OCI-LY7 (cell line): ENCODE measurements around the gene TRIP6. TPM values are rescaled to one million over a fixed set of nuclear protein-coding genes. Genes with fewer than 3 reads are reported as not detected.

Experiments
- BruUV-seq: library from RNA; stranded (reverse); fragments of 400-500 nt; replicated peaks from 2 replicates; lab custom pipeline; 2021; lab: Mats Ljungman, UMichigan
- CTCF ChIA-PET: fragments of 300-600 bp; sonication (Branson Sonifier 250); formaldehyde crosslinking; loops from one replicate; lab custom pipeline; 2022; ENCODE audit warnings: antibody characterized with exemption; ENCODE audit not compliant: unreplicated experiment; lab: Charles Lee
- POLR2A ChIA-PET: fragments of 300-600 bp; sonication (Branson Sonifier 250); formaldehyde crosslinking; loops from one replicate; lab custom pipeline; 2022; ENCODE audit warnings: antibody characterized with exemption; lab: Charles Lee
- DNase-seq: peaks from one replicate; pipeline ENCODE4 v3.0.0-alpha.2; 2015; ENCODE audit warnings: low spot score
- H2AFZ ChIP-seq: fragments of 200-600 bp; sonication (generic), shearing (Covaris generic); 2 replicates; pipeline ENCODE4 v1.6.1; 2014; ENCODE audit warnings: mild to moderate bottlenecking, antibody characterized with exemption, low read length, moderate library complexity
- H3K27ac ChIP-seq: fragments of 200-600 bp; sonication (generic); 2 replicates; pipeline ENCODE4 v1.5.1; 2014; ENCODE audit warnings: mixed run types, low read depth, mild to moderate bottlenecking, moderate library complexity, low read length, inconsistent platforms; ENCODE audit not compliant: poor library complexity, severe bottlenecking
- H3K36me3 ChIP-seq: fragments of 200-600 bp; sonication (generic); 2 replicates; pipeline ENCODE4 v1.6.1; 2014; ENCODE audit warnings: mild to moderate bottlenecking, antibody characterized with exemption, low read length, moderate library complexity, mixed read lengths; ENCODE audit not compliant: insufficient read depth
- H3K4me1 ChIP-seq: fragments of 200-600 bp; sonication (generic); 2 replicates; pipeline ENCODE4 v1.5.1; 2014; ENCODE audit warnings: mild to moderate bottlenecking, low read length; ENCODE audit not compliant: insufficient read depth, poor library complexity, severe bottlenecking
- H3K4me2 ChIP-seq: fragments of 200-600 bp; sonication (generic); 2 replicates; pipeline ENCODE4 v1.6.1; 2014; ENCODE audit warnings: mild to moderate bottlenecking, low read length
- H3K4me3 ChIP-seq: fragments of 200-600 bp; sonication (generic); 2 replicates; pipeline ENCODE4 v1.5.1; 2014; ENCODE audit warnings: mild to moderate bottlenecking, low read depth, low read length; ENCODE audit not compliant: poor library complexity, severe bottlenecking
- H3K79me2 ChIP-seq: fragments of 200-600 bp; sonication (generic); 2 replicates; pipeline ENCODE4 v1.6.1; 2016; ENCODE audit warnings: low read depth, mild to moderate bottlenecking, low read length, moderate library complexity, mixed read lengths; ENCODE audit not compliant: insufficient read depth
- H3K9me2 ChIP-seq: fragments of 200-600 bp; sonication (generic); 2 replicates; pipeline ENCODE4 v1.6.1; 2016; ENCODE audit warnings: mild to moderate bottlenecking, low read length, mixed read lengths; ENCODE audit not compliant: insufficient read depth
- H3K9me3 ChIP-seq: fragments of 200-600 bp; sonication (generic); 2 replicates; pipeline ENCODE4 v1.6.1; 2014; ENCODE audit warnings: mild to moderate bottlenecking, mixed run types, low read length, mixed read lengths
- H4K20me1 ChIP-seq: fragments of 200-600 bp; sonication (generic); 2 replicates; pipeline ENCODE4 v1.6.1; 2014; ENCODE audit warnings: mild to moderate bottlenecking, antibody characterized with exemption, low read length, moderate library complexity, mixed read lengths; ENCODE audit not compliant: insufficient read depth
- CTCF ChIP-seq: fragments of 200-600 bp; sonication (generic); conservative IDR thresholded peaks from 2 replicates; pipeline ENCODE4 v1.5.1; 2014; ENCODE audit warnings: mild to moderate bottlenecking, antibody characterized with exemption, low read length, moderate library complexity, mixed read lengths
- EZH2phosphoT487 ChIP-seq: fragments of 200-600 bp; sonication (generic); IDR thresholded peaks from 2 replicates; pipeline ENCODE4 v1.6.1; 2018; ENCODE audit warnings: low read depth, borderline replicate concordance, mild to moderate bottlenecking, mixed run types, antibody characterized with exemption, low read length, moderate library complexity, mixed read lengths
- intact Hi-C: fragments of 100-400 bp; cut with micrococcal nuclease; formaldehyde crosslinking; loops from one replicate; pipeline ENCODE4 v1.10.0; 2022; ENCODE audit not compliant: unreplicated experiment
- total RNA-seq, 2 experiments: library from RNA; depleted of rRNA in 1 of 2; stranded (reverse); fragments of >200 nt in 1 of 2; shearing (Covaris generic) in 1 of 2; gene quantifications; 2 replicates each; pipeline ENCODE4 v1.2.3, GENCODE V29; 2014 to 2022

The TRIP6 gene
- total RNA-seq, 2 experiments from 2014 or later: 3.1 to 3.3 TPM

DNA sequence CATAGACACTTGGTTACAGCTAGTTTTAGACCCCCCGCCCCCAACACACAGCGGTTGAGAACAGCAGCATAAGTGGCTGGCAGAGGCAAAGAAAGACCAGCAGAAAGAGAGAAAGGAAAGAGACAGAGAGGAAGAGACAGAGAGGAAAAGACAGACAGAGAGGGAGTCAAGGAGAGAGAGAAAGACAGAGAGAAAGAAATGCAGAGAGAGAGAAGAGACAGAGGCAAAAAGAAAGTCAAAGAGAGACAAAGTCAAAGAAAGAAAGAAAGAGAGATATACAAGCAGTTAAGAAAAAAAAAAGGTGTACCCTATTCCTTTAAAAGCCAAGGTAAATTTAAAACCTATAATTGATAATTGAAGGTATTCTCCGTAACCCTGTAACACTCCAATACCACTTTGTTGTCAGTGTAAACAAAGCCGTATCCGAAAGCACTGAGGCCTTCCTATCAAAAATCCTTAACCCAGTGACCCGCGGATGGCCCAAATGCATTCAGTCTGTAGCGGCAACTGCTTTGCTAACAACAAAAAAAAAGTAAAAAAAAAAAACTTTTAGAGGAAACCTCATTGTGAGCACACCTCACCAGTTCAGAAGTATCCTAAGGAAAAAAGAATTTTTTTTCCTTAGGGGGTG lies 26.6 kb upstream of the TRIP6 start:
- no peak overlapping the region for H3K4me2 ChIP-seq
- no peaks in the 10 kb centered on the region for H3K4me1 ChIP-seq
- H4K20me1 ChIP-seq: no peaks in the 10 kb centered on the region
- H3K27ac ChIP-seq: no peak overlapping the region
- no peaks in the 10 kb centered on the region for H3K9me3 ChIP-seq
- no TSS peak for BruUV-seq
- H3K4me3 ChIP-seq: no peak overlapping the region
- ChIA-PET POLR2A (no interaction called here), CTCF (no interaction called here)
- no peaks in the 10 kb centered on the region for H3K36me3 ChIP-seq
- TF ChIP-seq EZH2phosphoT487: no peak
- no peak for TF ChIP-seq CTCF
- no peak overlapping the region for H2AFZ ChIP-seq
- intact Hi-C loops: no loop called here
- no peak for DNase-seq
- no peaks in the 10 kb centered on the region for H3K9me2 ChIP-seq
- no peaks in the 10 kb centered on the region for H3K79me2 ChIP-seq

DNA sequence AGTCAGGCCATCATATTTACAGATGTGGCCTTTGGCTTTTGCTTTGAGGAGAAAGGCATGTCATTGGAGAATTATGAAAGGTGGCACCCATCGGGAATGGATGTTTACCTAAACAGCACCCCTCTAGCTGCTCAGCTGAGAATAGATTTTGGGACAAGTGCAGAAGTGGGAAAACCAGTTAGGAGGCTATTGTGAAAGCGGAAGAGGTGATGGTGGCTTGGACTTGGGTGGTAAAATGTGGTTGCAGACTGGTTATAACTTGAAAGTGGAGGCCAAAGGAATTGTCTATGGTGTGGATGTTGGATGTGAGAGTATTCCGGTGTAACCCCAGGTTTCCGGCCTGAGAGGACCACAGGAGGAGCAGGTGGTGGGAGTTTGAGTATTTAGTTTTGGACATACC lies 19.8 kb upstream of the TRIP6 start:
- Histone ChIP-seq H3K9me2 (no peaks in the 10 kb centered on the region), H3K9me3 (no peaks in the 10 kb centered on the region), H3K36me3 (no peaks in the 10 kb centered on the region), H2AFZ (no peak overlapping the region), H3K4me1 (peaks cover 7% of the 10 kb centered on the region), H3K79me2 (no peaks in the 10 kb centered on the region), H3K4me2 (no peak overlapping the region), H3K27ac (no peak overlapping the region), H3K4me3 (no peak overlapping the region), H4K20me1 (no peaks in the 10 kb centered on the region)
- TF ChIP-seq EZH2phosphoT487: no peak
- no peak for TF ChIP-seq CTCF
- intact Hi-C loops: no loop called here
- no peak for DNase-seq
- POLR2A ChIA-PET: no interaction called here
- CTCF ChIA-PET: no interaction called here
- BruUV-seq: no TSS peak
